ENCODE results near the gene BCAS4.
A peak's percentile ranks its signal among the peaks of the same experiment; 100 is the strongest.

Gene BCAS4, protein sequence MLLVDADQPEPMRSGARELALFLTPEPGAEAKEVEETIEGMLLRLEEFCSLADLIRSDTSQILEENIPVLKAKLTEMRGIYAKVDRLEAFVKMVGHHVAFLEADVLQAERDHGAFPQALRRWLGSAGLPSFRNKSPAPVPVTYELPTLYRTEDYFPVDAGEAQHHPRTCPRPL

DNA sequence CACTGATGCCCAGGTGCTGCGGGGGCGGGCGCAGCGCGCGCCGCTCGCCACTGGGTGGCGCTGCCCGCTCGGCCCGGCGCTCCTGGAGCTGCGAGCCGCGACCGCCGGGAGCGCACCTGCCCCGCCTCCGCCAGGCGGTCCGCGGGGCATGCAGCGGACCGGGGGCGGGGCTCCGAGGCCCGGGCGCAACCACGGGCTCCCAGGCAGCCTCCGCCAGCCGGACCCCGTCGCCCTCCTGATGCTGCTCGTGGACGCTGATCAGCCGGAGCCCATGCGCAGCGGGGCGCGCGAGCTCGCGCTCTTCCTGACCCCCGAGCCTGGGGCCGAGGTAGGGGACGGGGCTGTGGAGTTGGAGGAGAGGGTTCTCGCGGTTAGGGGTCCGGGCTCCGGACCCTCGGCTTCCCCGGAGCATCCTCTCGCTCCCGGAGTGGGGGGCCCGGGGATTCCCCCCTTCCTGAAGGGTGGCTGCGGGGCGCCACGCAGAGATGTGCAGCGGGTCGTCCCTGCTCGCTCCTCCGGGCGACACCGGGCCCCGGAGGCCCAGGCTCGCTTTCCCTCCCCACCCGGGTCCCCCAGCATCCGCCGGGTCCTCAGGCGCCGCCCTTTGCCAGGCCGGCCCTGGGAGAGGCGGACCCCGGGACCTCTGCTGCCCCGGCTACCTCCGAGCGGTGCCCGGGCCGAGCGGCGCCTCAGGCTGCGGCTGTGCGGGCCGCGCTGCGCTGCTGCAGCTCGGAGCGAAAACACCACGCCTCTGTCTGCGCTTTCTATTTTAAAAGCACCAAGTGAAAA lies at the start of gene BCAS4:
BCAS4 (plus strand) TSS at position 216 of the 789 bp plus-strand sequence; CDS start at position 239, 23 bp downstream.
- DNase-seq (ENCODE audit: low read depth) = peak; percentile 93
- Histone ChIP-seq H3K4me1 (ENCODE audit: control insufficient read depth, insufficient read depth, low read length) (peaks cover 16% of the 10 kb centered on the region), H3K27me3 (replicated peaks; ENCODE audit: control insufficient read depth, insufficient read depth, low read length) (no peaks in the 10 kb centered on the region), H3K4me3 (ENCODE audit: low read length) (peak within 1 kb of the TSS; percentile 88), H3K9me3 (ENCODE audit: control insufficient read depth, low read length) (no peaks in the 10 kb centered on the region), H3K36me3 (ENCODE audit: control insufficient read depth, insufficient read depth, low read length, severe bottlenecking) (no peaks in the 10 kb centered on the region), H3K9ac (ENCODE audit: low read length) (peak within 1 kb of the TSS; percentile 73)

DNA sequence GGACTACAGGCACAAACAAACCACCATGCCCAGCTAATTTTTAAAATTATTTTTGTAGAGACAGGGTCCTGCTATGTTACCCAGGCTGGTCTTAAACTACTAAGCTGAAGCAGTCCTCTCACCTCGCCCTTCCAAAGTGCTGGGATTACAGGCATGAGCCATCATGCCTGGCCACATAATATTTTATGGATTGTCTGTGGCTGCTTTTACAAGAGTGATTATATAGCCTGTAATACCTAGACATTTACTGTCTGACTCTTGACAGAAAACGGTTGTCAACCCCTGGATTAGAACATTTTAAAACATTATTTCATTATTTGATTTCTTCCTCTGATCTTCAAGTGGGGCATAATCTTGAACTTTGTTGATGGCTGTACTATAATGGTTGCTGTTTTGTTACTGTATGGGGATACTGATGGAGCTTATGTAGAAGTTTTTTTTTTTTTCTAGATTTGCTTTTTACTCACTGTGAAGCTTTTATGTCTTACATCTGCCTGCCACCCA lies 49.2 kb upstream of the BCAS4 start:
- no peaks in the 10 kb centered on the region for H3K27me3 ChIP-seq (replicated peaks; ENCODE audit: control insufficient read depth, insufficient read depth, low read length)
- H3K36me3 ChIP-seq (ENCODE audit: control insufficient read depth, insufficient read depth, low read length, severe bottlenecking) = no peaks in the 10 kb centered on the region
- H3K9me3 ChIP-seq (ENCODE audit: control insufficient read depth, low read length) = no peaks in the 10 kb centered on the region
- H3K4me3 ChIP-seq (ENCODE audit: low read length) = no peak overlapping the region
- DNase-seq (ENCODE audit: low read depth) = no peak
- peaks cover 40% of the 10 kb centered on the region for H3K4me1 ChIP-seq (ENCODE audit: control insufficient read depth, insufficient read depth, low read length)
- H3K9ac ChIP-seq (ENCODE audit: low read length) = peak overlapping the region; percentile 47

DNA sequence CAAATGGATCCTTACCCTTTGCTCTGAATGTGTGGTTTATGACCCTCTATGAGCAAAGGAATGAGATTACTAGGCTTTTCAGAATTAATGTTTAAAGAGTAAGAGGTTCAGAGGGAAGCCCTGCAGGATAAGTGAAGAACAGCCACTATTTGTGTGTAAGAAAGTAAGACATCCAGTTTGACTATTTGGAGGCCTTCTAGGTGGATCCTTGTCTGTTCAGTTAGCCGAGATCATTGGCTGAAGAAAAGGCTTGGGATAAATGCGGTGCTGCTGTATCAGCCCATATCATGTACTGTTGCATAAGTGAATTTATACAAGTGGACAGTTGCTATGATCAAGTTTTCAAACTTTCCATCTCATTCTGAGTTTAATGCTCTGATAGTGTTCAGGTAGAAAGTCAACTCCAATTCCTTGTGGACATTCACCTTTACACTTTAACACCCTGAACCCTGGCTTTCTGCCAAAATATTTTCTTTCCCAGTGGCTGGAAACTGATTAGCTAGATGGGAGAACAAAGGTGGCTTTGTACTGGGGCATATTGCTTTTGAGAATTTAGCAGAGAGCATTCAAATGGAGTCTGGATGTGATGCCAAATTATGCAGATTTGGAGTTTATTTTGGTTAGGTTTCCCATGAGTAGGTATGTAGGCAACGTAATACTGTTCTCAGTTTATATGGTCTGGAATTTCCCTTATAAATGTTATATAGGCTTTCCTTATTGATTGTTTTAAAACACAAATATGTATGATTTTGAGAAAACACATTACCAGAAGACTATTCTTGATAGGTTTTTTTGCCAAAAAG lies 48.5 kb upstream of the BCAS4 start:
- Histone ChIP-seq H3K9me3 (ENCODE audit: control insufficient read depth, low read length) (no peaks in the 10 kb centered on the region), H3K27me3 (replicated peaks; ENCODE audit: control insufficient read depth, insufficient read depth, low read length) (no peaks in the 10 kb centered on the region), H3K36me3 (ENCODE audit: control insufficient read depth, insufficient read depth, low read length, severe bottlenecking) (no peaks in the 10 kb centered on the region), H3K4me3 (ENCODE audit: low read length) (no peak overlapping the region), H3K4me1 (ENCODE audit: control insufficient read depth, insufficient read depth, low read length) (peaks cover 40% of the 10 kb centered on the region), H3K9ac (ENCODE audit: low read length) (peak overlapping the region; percentile 47)
- DNase-seq (ENCODE audit: low read depth) = no peak

DNA sequence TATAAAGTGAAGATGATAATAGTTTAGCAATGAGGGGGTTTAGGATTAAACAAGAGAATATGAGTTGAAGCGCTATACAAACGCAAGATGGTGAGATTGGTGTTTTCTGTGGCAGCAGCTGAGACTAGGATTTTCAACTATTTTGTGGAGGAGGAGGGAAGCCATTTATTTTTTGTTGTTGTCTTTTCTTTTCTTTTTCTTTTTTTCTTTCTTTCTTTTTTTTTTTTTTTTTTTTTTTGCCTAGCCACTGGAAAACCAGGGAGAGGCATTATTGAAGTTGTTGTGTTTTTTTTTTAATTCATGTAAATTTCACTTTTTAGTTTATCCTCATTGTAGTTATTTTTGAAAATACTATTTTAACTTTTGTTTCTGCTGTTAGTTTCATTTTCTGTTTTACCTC lies 47.6 kb upstream of the BCAS4 start:
- H3K9me3 ChIP-seq (ENCODE audit: control insufficient read depth, low read length) = no peaks in the 10 kb centered on the region
- no peaks in the 10 kb centered on the region for H3K27me3 ChIP-seq (replicated peaks; ENCODE audit: control insufficient read depth, insufficient read depth, low read length)
- no peaks in the 10 kb centered on the region for H3K36me3 ChIP-seq (ENCODE audit: control insufficient read depth, insufficient read depth, low read length, severe bottlenecking)
- H3K9ac ChIP-seq (ENCODE audit: low read length) = peak overlapping the region; percentile 56
- no peak for DNase-seq (ENCODE audit: low read depth)
- H3K4me3 ChIP-seq (ENCODE audit: low read length) = peak overlapping the region; percentile 67
- peaks cover 40% of the 10 kb centered on the region for H3K4me1 ChIP-seq (ENCODE audit: control insufficient read depth, insufficient read depth, low read length)

DNA sequence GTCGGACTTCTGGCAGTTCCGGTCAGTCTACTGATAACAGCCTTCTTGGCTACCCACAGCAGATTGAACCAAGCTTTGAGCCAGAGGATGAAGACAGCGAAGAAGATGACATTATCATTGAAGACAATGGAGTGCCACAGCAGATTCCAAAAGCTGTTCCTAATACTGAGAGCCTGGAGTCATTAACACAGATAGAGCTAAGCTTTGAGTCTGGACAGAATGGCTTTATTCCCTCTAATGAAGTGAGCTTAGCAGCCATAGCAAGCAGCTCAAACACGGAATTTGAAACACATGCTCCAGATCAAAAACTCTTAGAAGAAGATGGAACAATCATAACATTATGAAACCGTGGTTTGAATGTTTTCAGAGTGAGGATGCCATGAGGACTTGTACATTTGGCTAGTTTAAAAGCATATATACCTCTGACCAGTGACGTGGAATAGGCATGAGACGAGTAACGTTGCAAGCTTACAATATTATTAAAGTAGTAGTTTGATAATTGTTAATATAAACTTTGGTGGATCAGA lies 44.7 kb upstream of the BCAS4 start:
- H3K4me1 ChIP-seq (ENCODE audit: control insufficient read depth, insufficient read depth, low read length) = peaks cover 28% of the 10 kb centered on the region
- no peaks in the 10 kb centered on the region for H3K9me3 ChIP-seq (ENCODE audit: control insufficient read depth, low read length)
- H3K4me3 ChIP-seq (ENCODE audit: low read length) = no peak overlapping the region
- DNase-seq (ENCODE audit: low read depth) = peak; percentile 64
- no peak overlapping the region for H3K9ac ChIP-seq (ENCODE audit: low read length)
- no peaks in the 10 kb centered on the region for H3K27me3 ChIP-seq (replicated peaks; ENCODE audit: control insufficient read depth, insufficient read depth, low read length)
- H3K36me3 ChIP-seq (ENCODE audit: control insufficient read depth, insufficient read depth, low read length, severe bottlenecking) = no peaks in the 10 kb centered on the region

DNA sequence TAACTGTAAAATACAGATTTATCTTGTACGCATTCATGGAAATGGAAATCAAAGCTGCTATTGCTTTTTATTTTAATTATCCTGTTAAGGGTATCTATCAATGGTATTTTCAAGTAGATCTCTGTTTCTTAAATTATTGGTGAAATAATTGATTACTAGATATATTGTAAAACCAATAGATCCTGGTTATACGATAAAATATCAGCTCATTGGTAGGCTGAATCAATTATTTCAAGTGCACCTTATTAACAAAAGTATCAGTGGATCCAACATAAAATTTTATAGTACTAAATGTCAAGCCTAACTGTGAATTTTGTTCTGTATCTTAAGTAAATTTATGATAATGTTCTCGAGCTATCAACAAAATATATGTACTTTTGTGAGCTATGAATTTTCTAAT lies 41.7 kb upstream of the BCAS4 start:
- H3K36me3 ChIP-seq (ENCODE audit: control insufficient read depth, insufficient read depth, low read length, severe bottlenecking) = no peaks in the 10 kb centered on the region
- DNase-seq (ENCODE audit: low read depth) = no peak
- no peaks in the 10 kb centered on the region for H3K9me3 ChIP-seq (ENCODE audit: control insufficient read depth, low read length)
- no peak overlapping the region for H3K4me3 ChIP-seq (ENCODE audit: low read length)
- peaks cover under 1% of the 10 kb centered on the region for H3K4me1 ChIP-seq (ENCODE audit: control insufficient read depth, insufficient read depth, low read length)
- no peak overlapping the region for H3K9ac ChIP-seq (ENCODE audit: low read length)
- H3K27me3 ChIP-seq (replicated peaks; ENCODE audit: control insufficient read depth, insufficient read depth, low read length) = no peaks in the 10 kb centered on the region

DNA sequence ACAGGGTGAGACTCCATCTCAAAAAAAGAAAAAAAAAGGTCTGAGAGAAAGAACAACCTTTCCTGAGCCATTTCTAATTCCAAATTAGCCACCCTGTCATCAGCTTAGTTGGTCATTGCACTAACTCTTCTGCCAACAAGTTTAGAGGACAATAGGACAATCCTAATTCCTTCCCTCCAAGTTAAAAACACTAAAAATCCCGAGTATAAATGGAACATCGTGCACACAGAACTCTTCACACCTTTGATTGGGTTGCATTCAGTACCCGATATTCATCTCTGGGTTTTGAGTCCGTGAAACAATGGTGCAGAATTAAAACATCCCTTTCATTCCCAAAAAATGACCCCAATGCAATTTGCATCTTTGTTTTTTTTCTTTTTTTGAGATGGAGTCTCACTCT lies 40.4 kb upstream of the BCAS4 start:
- Histone ChIP-seq H3K36me3 (ENCODE audit: control insufficient read depth, insufficient read depth, low read length, severe bottlenecking) (no peaks in the 10 kb centered on the region), H3K27me3 (replicated peaks; ENCODE audit: control insufficient read depth, insufficient read depth, low read length) (no peaks in the 10 kb centered on the region), H3K9me3 (ENCODE audit: control insufficient read depth, low read length) (no peaks in the 10 kb centered on the region), H3K4me1 (ENCODE audit: control insufficient read depth, insufficient read depth, low read length) (no peaks in the 10 kb centered on the region), H3K4me3 (ENCODE audit: low read length) (no peak overlapping the region), H3K9ac (ENCODE audit: low read length) (no peak overlapping the region)
- no peak for DNase-seq (ENCODE audit: low read depth)

DNA sequence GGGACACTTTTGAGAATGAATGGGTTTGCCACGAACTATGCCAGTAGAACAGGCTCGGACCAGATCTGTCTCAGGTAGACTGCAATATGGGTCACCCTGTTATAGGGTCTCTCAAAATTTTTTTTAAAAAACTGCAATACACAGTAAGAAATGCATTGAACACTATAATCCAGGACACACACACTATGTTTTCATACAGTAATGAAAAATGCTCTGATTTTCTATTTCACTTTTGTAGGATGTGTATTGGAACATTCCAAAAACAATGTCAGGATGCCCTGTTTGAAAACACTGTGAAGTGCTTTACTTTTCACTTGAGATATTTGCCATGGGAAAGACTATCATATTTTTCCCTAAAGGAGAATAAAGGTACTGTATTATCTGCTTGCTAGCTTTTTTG lies 38.4 kb upstream of the BCAS4 start:
- no peaks in the 10 kb centered on the region for H3K27me3 ChIP-seq (replicated peaks; ENCODE audit: control insufficient read depth, insufficient read depth, low read length)
- no peaks in the 10 kb centered on the region for H3K9me3 ChIP-seq (ENCODE audit: control insufficient read depth, low read length)
- no peaks in the 10 kb centered on the region for H3K36me3 ChIP-seq (ENCODE audit: control insufficient read depth, insufficient read depth, low read length, severe bottlenecking)
- H3K4me1 ChIP-seq (ENCODE audit: control insufficient read depth, insufficient read depth, low read length) = peaks cover 3% of the 10 kb centered on the region
- no peak overlapping the region for H3K4me3 ChIP-seq (ENCODE audit: low read length)
- DNase-seq (ENCODE audit: low read depth) = no peak
- no peak overlapping the region for H3K9ac ChIP-seq (ENCODE audit: low read length)

DNA sequence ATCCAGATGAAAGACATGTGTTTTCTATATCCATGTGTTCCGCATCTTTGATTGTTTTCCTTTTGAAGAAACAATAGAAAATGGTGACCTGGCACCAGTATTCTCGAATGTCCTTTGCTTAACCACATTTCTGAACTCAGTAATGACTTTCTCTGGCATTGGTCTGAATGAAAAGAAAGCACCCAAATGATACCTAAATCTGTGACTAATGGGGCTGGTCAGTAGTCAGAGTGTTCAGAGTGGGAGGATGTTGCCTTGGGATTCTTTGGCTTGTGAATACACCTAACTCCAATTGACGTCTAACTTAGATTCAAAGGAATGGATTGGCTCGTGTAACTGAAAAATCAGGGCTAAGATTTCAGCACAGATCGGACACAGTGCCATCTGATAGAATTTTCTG lies 36.4 kb upstream of the BCAS4 start:
- H3K9ac ChIP-seq (ENCODE audit: low read length) = no peak overlapping the region
- H3K4me3 ChIP-seq (ENCODE audit: low read length) = no peak overlapping the region
- DNase-seq (ENCODE audit: low read depth) = no peak
- no peaks in the 10 kb centered on the region for H3K27me3 ChIP-seq (replicated peaks; ENCODE audit: control insufficient read depth, insufficient read depth, low read length)
- peaks cover 20% of the 10 kb centered on the region for H3K4me1 ChIP-seq (ENCODE audit: control insufficient read depth, insufficient read depth, low read length)
- H3K36me3 ChIP-seq (ENCODE audit: control insufficient read depth, insufficient read depth, low read length, severe bottlenecking) = no peaks in the 10 kb centered on the region
- no peaks in the 10 kb centered on the region for H3K9me3 ChIP-seq (ENCODE audit: control insufficient read depth, low read length)

DNA sequence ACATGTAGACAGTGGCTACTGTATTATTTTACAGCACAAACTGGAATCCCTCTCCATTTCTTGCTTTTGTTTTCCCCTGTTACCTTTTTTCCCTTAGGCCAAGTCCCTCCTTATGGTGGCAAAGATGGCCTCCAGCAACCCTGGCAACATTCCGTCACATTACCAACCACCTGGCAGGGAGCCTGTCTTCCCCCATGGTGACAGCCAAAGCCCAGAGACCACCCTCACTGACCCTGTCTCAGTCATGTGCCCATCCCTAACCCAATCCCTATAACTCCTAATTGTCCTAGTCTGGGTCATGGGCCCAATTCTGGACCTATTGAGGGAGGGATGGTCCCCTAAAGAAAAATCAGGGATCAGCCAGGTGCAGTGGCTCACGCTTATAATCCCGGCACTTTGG lies 35.9 kb upstream of the BCAS4 start:
- no peaks in the 10 kb centered on the region for H3K9me3 ChIP-seq (ENCODE audit: control insufficient read depth, low read length)
- no peaks in the 10 kb centered on the region for H3K36me3 ChIP-seq (ENCODE audit: control insufficient read depth, insufficient read depth, low read length, severe bottlenecking)
- H3K27me3 ChIP-seq (replicated peaks; ENCODE audit: control insufficient read depth, insufficient read depth, low read length) = no peaks in the 10 kb centered on the region
- H3K4me1 ChIP-seq (ENCODE audit: control insufficient read depth, insufficient read depth, low read length) = peaks cover 20% of the 10 kb centered on the region
- no peak for DNase-seq (ENCODE audit: low read depth)
- no peak overlapping the region for H3K4me3 ChIP-seq (ENCODE audit: low read length)
- H3K9ac ChIP-seq (ENCODE audit: low read length) = no peak overlapping the region

DNA sequence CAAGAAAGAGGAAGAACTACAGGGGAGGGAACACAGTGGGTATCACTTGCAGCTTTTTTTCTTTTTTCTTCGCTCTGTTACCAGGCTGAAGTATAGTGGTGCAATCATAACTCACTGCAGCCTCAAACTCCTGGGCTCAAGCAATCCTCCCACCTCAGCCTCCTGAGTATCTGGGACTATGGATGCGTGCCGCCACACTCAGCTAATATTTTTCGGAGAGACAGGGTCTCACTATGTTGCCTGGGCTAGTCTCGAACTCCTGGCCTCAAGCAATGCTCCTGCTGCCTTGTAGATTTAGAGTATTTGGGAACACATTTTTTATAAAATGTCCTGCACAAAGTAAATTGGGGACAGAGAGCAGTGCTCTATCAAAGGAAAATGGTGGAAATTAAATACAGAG lies 35.2 kb upstream of the BCAS4 start:
- no peak overlapping the region for H3K9ac ChIP-seq (ENCODE audit: low read length)
- DNase-seq (ENCODE audit: low read depth) = no peak

More for the DNA sequence above, 35.2 kb upstream of the BCAS4 start:
- Histone ChIP-seq H3K4me1 (ENCODE audit: control insufficient read depth, insufficient read depth, low read length) (peaks cover 20% of the 10 kb centered on the region), H3K36me3 (ENCODE audit: control insufficient read depth, insufficient read depth, low read length, severe bottlenecking) (no peaks in the 10 kb centered on the region), H3K4me3 (ENCODE audit: low read length) (no peak overlapping the region), H3K27me3 (replicated peaks; ENCODE audit: control insufficient read depth, insufficient read depth, low read length) (no peaks in the 10 kb centered on the region), H3K9me3 (ENCODE audit: control insufficient read depth, low read length) (no peaks in the 10 kb centered on the region)

Measured in adipocyte (in vitro differentiated cells).